Cardiac fibroblast (primary cell): ENCODE measurements around the gene G3BP1.
"Not testable (repeated sequence)": the region's sequence is repeated elsewhere in the genome, so short reads cannot be mapped to it uniquely, and the experiment has no call there.

Experiments
- DNase-seq, 2 donors: peaks; one replicate each; pipeline versions ENCODE4 v3.0.0 to v3.0.0-alpha.2; 2010; ENCODE audit warnings: low read depth in 2 of 2
- H3K4me3 ChIP-seq, 2 donors: replicated peaks in 1 of 2; 1 replicate in 1 of 2; 2 replicates in 1 of 2; pipeline ENCODE4 v1.5.1; 2011; ENCODE audit warnings: low read depth in 2 of 2, low read length in 2 of 2, mild to moderate bottlenecking in 2 of 2, moderate library complexity in 1 of 2
- CTCF ChIP-seq: IDR thresholded peaks from one replicate; pipeline ENCODE4 v1.5.1; 2011; ENCODE audit warnings: low read depth, mild to moderate bottlenecking, low read length, inconsistent platforms

G3BP1 gene

GRCh38 chr5:151815051-151815450, 43.3 kb downstream of the G3BP1 start:
- H3K4me3 ChIP-seq, result no peak overlapping the region
- no peak for DNase-seq
- no peak for TF ChIP-seq CTCF

GRCh38 chr5:151819830-151820229, 48.1 kb downstream of the G3BP1 start:
- no peak for TF ChIP-seq CTCF

GRCh38 chr5:151820271-151820670, 48.5 kb downstream of the G3BP1 start:
- H3K4me3 ChIP-seq, result no peak overlapping the region
- TF ChIP-seq CTCF, result no peak
- no peak for DNase-seq

More at GRCh38 chr5:151819830-151820229, 48.1 kb downstream of the G3BP1 start:
- no peak overlapping the region for H3K4me3 ChIP-seq
- no peak for DNase-seq

GRCh38 chr5:151820903-151821302, 49.1 kb downstream of the G3BP1 start:
- no peak overlapping the region for H3K4me3 ChIP-seq
- TF ChIP-seq CTCF, result no peak
- DNase-seq, result no peak

GRCh38 chr5:151822141-151822540, 50.4 kb downstream of the G3BP1 start:
- DNase-seq, result no peak
- TF ChIP-seq CTCF, result no peak
- H3K4me3 ChIP-seq, result no peak overlapping the region

GRCh38 chr5:151825445-151825844, 53.7 kb downstream of the G3BP1 start:
- peak; percentile 84 for TF ChIP-seq CTCF
- H3K4me3 ChIP-seq, result no peak overlapping the region
- DNase-seq, result peak; percentile 79 to 84

GRCh38 chr5:151829370-151829769, 57.6 kb downstream of the G3BP1 start:
- no peak for DNase-seq
- no peak for TF ChIP-seq CTCF
- no peak overlapping the region for H3K4me3 ChIP-seq

- not testable (repeated sequence) for H3K4me3 ChIP-seq, DNase-seq
These were observed 61.1 kb downstream of the G3BP1 start for GRCh38 chr5:151832843-151833242.
